Measurements from ENCODE around the gene PLSCR5. TPM values are rescaled to one million over a fixed set of nuclear protein-coding genes. Genes with fewer than 3 reads are reported as not detected.

The PLSCR5 gene
- total and polyA plus RNA-seq, 2 donors (not counting 3 experiments of a cell fraction or from before 2014, with no cell fraction given) = not detected

DNA sequence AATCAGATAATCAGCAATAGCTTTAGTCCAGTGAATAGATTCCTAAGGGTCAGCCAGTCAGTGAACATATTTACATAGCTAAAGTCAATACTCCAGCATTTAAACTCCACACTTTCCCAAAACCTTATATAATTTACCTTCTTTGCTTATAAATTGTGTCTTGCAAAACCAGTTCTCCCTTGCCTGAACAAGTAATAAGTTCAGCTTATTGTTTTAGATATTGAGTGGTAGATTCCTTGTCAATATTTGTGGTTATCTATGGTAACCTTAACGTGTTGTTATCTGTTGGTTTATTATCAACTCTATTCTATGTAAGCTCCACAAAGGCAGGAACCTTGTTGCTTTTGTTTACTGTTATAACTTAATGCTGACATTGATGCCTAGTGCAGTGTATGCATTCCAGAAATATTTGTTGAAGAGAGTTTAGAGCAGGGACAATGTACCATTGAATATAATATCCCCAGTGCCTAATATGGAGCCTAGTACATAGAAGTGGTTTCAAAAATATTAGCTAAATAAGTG, 24.0 kb downstream of the PLSCR5 start:
- CTCF ChIA-PET = interaction anchor here (0.7 to 1.8 kb wide), 8 partner anchors 10 to 392 kb away, joined by 3 to 6 read pairs (median 4); no protein-coding TSS in a partner anchor

DNA sequence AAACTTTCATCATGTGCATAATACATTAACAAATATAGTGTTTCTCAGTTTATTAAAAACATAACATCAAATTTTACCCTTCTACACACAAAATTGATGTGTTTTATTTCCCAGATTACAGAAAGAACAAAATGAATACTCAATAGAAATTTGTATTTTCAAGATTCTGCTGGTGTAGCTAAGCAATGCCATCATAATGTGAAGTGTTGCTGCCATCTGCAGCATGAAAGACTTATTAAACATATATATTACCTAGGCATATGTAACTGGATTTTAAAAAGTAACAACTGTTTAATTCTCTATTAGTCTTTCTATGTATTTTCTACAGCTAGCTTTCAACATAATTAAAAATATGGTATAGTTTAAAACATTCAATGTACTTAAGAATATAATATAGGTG, 27.5 kb downstream of the PLSCR5 start:
- POLR2A ChIA-PET = interaction anchor here (0.7 kb wide), 1 partner anchor 13 kb away, joined by 3 read pairs; no protein-coding TSS in a partner anchor
- Histone ChIP-seq H3K27me3 (ENCODE audit: control insufficient read depth in 2 of 2, insufficient read depth in 2 of 2, low read length in 2 of 2) (no peaks in the 10 kb centered on the region), H3K9me1 (replicated peaks; ENCODE audit: control insufficient read depth, extremely low read depth, insufficient read depth, low read length) (no peaks in the 10 kb centered on the region), H3K4me1 (ENCODE audit: control insufficient read depth, extremely low read depth, insufficient read depth, low read length) (no peaks in the 10 kb centered on the region), H3K79me2 (ENCODE audit: control insufficient read depth, insufficient read depth, low read length) (no peaks in the 10 kb centered on the region), H4K20me1 (replicated peaks; ENCODE audit: control insufficient read depth, extremely low read depth, insufficient read depth, low read length) (no peaks in the 10 kb centered on the region), H3K27ac (ENCODE audit: insufficient read depth, low read depth, low read length) (no peak overlapping the region), H3K4me2 (ENCODE audit: insufficient read depth, low read length) (no peak overlapping the region), H2AFZ (ENCODE audit: low read depth, low read length) (no peak overlapping the region), H3K36me3 (ENCODE audit: control insufficient read depth in 2 of 2, extremely low read depth in 1 of 2, insufficient read depth in 2 of 2, low read length in 2 of 2) (no peaks in the 10 kb centered on the region), H3K4me3 (replicated peaks in 1 of 3; ENCODE audit: insufficient read depth in 1 of 3, low read depth in 1 of 3, low read length in 3 of 3) (no peak overlapping the region), H3K9ac (replicated peaks; ENCODE audit: extremely low read depth, insufficient read depth, low read length) (no peak overlapping the region), H3K9me3 (replicated peaks; ENCODE audit: control insufficient read depth, insufficient read depth, low read length) (no peaks in the 10 kb centered on the region)
- dilution Hi-C loops (cut with MboI; ENCODE audit: extremely low pct_ligation_motif_present, low sequenced_read_pairs) (no loop called here), intact Hi-C loops (cut with micrococcal nuclease) (loop anchor here (1.0 to 2.0 kb wide), 7 partner anchors 33 to 801 kb away; partner anchors contain the start of gene PLSCR1)
- TF ChIP-seq, protein P1, sequence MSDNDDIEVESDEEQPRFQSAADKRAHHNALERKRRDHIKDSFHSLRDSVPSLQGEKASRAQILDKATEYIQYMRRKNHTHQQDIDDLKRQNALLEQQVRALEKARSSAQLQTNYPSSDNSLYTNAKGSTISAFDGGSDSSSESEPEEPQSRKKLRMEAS (IDR thresholded peaks at IDR 0.05; ENCODE audit: insufficient read depth, insufficient read length) = no peak
- TF ChIP-seq JUN (IDR thresholded peaks at IDR 0.05; ENCODE audit: borderline replicate concordance, insufficient read depth, insufficient read length, low read depth) (no peak), FOS (IDR thresholded peaks at IDR 0.05; ENCODE audit: borderline replicate concordance, insufficient read depth, low read length) (no peak), MYC (IDR thresholded peaks at IDR 0.05; ENCODE audit: low read depth, low read length) (no peak), EZH2 (IDR thresholded peaks at IDR 0.05; ENCODE audit: borderline replicate concordance, low read depth, low read length, severe bottlenecking) (no peak)
- TF ChIP-seq, protein P2, sequence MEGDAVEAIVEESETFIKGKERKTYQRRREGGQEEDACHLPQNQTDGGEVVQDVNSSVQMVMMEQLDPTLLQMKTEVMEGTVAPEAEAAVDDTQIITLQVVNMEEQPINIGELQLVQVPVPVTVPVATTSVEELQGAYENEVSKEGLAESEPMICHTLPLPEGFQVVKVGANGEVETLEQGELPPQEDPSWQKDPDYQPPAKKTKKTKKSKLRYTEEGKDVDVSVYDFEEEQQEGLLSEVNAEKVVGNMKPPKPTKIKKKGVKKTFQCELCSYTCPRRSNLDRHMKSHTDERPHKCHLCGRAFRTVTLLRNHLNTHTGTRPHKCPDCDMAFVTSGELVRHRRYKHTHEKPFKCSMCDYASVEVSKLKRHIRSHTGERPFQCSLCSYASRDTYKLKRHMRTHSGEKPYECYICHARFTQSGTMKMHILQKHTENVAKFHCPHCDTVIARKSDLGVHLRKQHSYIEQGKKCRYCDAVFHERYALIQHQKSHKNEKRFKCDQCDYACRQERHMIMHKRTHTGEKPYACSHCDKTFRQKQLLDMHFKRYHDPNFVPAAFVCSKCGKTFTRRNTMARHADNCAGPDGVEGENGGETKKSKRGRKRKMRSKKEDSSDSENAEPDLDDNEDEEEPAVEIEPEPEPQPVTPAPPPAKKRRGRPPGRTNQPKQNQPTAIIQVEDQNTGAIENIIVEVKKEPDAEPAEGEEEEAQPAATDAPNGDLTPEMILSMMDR (IDR thresholded peaks at IDR 0.05; ENCODE audit: extremely low read depth in 1 of 2, insufficient read depth in 1 of 2, low read depth in 1 of 2, low read length in 2 of 2) = peak in 1 of 2 donors; percentile 8
- no TSS peak for BruUV-seq (replicated peaks)
- FAIRE-seq = peak; percentile 72
- peak; percentile 76 for DNase-seq (ENCODE audit: low read depth, low spot score)
- CTCF ChIA-PET = interaction anchor here (0.6 to 2.5 kb wide), 52 partner anchors 9 to 810 kb away, joined by 3 to 98 read pairs (median 5); partner anchors contain the start of genes PLOD2 and PLSCR1

More for the DNA sequence above, 24.0 kb downstream of the PLSCR5 start:
- Histone ChIP-seq H3K9me3 (replicated peaks; ENCODE audit: control insufficient read depth, insufficient read depth, low read length) (no peaks in the 10 kb centered on the region), H3K79me2 (ENCODE audit: control insufficient read depth, insufficient read depth, low read length) (no peaks in the 10 kb centered on the region), H3K27me3 (ENCODE audit: control insufficient read depth in 2 of 2, insufficient read depth in 2 of 2, low read length in 2 of 2) (no peaks in the 10 kb centered on the region), H3K36me3 (ENCODE audit: control insufficient read depth in 2 of 2, extremely low read depth in 1 of 2, insufficient read depth in 2 of 2, low read length in 2 of 2) (no peaks in the 10 kb centered on the region), H2AFZ (ENCODE audit: low read depth, low read length) (no peak overlapping the region), H4K20me1 (replicated peaks; ENCODE audit: control insufficient read depth, extremely low read depth, insufficient read depth, low read length) (no peaks in the 10 kb centered on the region), H3K9me1 (replicated peaks; ENCODE audit: control insufficient read depth, extremely low read depth, insufficient read depth, low read length) (no peaks in the 10 kb centered on the region), H3K4me3 (replicated peaks in 1 of 3; ENCODE audit: insufficient read depth in 1 of 3, low read depth in 1 of 3, low read length in 3 of 3) (no peak overlapping the region), H3K27ac (ENCODE audit: insufficient read depth, low read depth, low read length) (no peak overlapping the region), H3K4me2 (ENCODE audit: insufficient read depth, low read length) (no peak overlapping the region), H3K9ac (replicated peaks; ENCODE audit: extremely low read depth, insufficient read depth, low read length) (no peak overlapping the region), H3K4me1 (ENCODE audit: control insufficient read depth, extremely low read depth, insufficient read depth, low read length) (no peaks in the 10 kb centered on the region)
- DNase-seq (ENCODE audit: low read depth, low spot score) = no peak
- no peak for FAIRE-seq
- dilution Hi-C loops (cut with MboI; ENCODE audit: extremely low pct_ligation_motif_present, low sequenced_read_pairs) = no loop called here
- POLR2A ChIA-PET = no interaction called here
- TF ChIP-seq GATA2 (IDR thresholded peaks at IDR 0.05; ENCODE audit: insufficient read depth, insufficient read length, low read depth, low read length) = no peak
- intact Hi-C loops (cut with micrococcal nuclease) = no loop called here
- BruUV-seq (replicated peaks) = no TSS peak

All from endothelial cell of umbilical vein (primary cell).